IMR-90 (cell line): ENCODE results near the gene SPOUT1. TPM values are rescaled to one million over a fixed set of nuclear protein-coding genes. Genes with fewer than 3 reads are reported as not detected.

Experiments used
- ATAC-seq: fragments of 200-7000 bp; cut with Tn5 transposase; 2 replicates; pipeline ENCODE4 v1.9.1; 2020; ENCODE audit warnings: low read depth, mild to moderate bottlenecking, moderate library complexity
- BruUV-seq: library from RNA; stranded (reverse); fragments of 400-500 nt; replicated peaks from 2 replicates; lab custom pipeline; 2021; lab: Mats Ljungman, UMichigan
- CTCF ChIA-PET: fragments of 300-600 bp; formaldehyde crosslinking; extraction: SDS; loops from one replicate; lab custom pipeline; 2021; ENCODE audit warnings: antibody characterized with exemption; lab: Yijun Ruan, JAX
- POLR2A ChIA-PET: fragments of 300-600 bp; sonication (Branson Sonifier 250); formaldehyde crosslinking; loops from one replicate; lab custom pipeline; 2022; ENCODE audit warnings: antibody characterized with exemption; ENCODE audit not compliant: unreplicated experiment; lab: Charles Lee
- DNase-seq: peaks from one replicate; pipeline ENCODE4 v3.0.0; 2013
- H2AFZ ChIP-seq: replicated peaks from 2 replicates; pipeline ENCODE3; 2013; ENCODE audit warnings: low read length, mild to moderate bottlenecking; ENCODE audit not compliant: poor library complexity
- H2AK5ac ChIP-seq: 2 replicates; pipeline ENCODE4 v1.6.1; 2013; ENCODE audit warnings: low read depth, low read length, inconsistent platforms
- H2AK9ac ChIP-seq: replicated peaks from 2 replicates; pipeline ENCODE3; 2013; ENCODE audit warnings: mild to moderate bottlenecking, low read depth, low read length, moderate library complexity; ENCODE audit not compliant: poor library complexity
- H2BK120ac ChIP-seq: 2 replicates; pipeline ENCODE4 v1.6.1; 2013; ENCODE audit warnings: low read depth, low read length, inconsistent platforms
- H2BK15ac ChIP-seq: 3 replicates; pipeline ENCODE4 v1.6.1; 2013; ENCODE audit warnings: low read depth, low read length, inconsistent platforms
- H2BK20ac ChIP-seq: 2 replicates; pipeline ENCODE4 v1.6.1; 2013; ENCODE audit warnings: low read depth, mild to moderate bottlenecking, inconsistent platforms, low read length, moderate library complexity
- H2BK5ac ChIP-seq: 2 replicates; pipeline ENCODE4 v1.6.1; 2013; ENCODE audit warnings: mild to moderate bottlenecking, low read depth, low read length, inconsistent platforms; ENCODE audit not compliant: poor library complexity, severe bottlenecking
- H3K14ac ChIP-seq: replicated peaks from 2 replicates; pipeline ENCODE4 v1.6.1; 2013; ENCODE audit warnings: low read depth, low read length, inconsistent platforms
- H3K18ac ChIP-seq: 2 replicates; pipeline ENCODE4 v1.6.1; 2013; ENCODE audit warnings: low read depth, low read length, control low read depth
- H3K23ac ChIP-seq: 2 replicates; pipeline ENCODE4 v1.6.1; 2013; ENCODE audit warnings: low read depth, low read length, inconsistent platforms
- H3K27ac ChIP-seq: 2 replicates; pipeline ENCODE4 v1.5.1; 2013; ENCODE audit warnings: mild to moderate bottlenecking, control low read depth, low read length; ENCODE audit not compliant: insufficient read depth
- H3K27me3 ChIP-seq: 2 replicates; pipeline ENCODE4 v1.6.1; 2013; ENCODE audit warnings: low read length; ENCODE audit not compliant: control insufficient read depth, insufficient read depth
- H3K36me3 ChIP-seq: 2 replicates; pipeline ENCODE4 v1.6.1; 2013; ENCODE audit warnings: low read length, mixed read lengths; ENCODE audit not compliant: control insufficient read depth, insufficient read depth
- H3K4ac ChIP-seq: 2 replicates; pipeline ENCODE4 v1.6.1; 2013; ENCODE audit warnings: low read depth, low read length, inconsistent platforms
- H3K4me1 ChIP-seq: 2 replicates; pipeline ENCODE4 v1.6.1; 2013; ENCODE audit warnings: low read length, mixed read lengths; ENCODE audit not compliant: control insufficient read depth, insufficient read depth
- H3K4me2 ChIP-seq: 2 replicates; pipeline ENCODE4 v1.6.1; 2013; ENCODE audit warnings: low read depth, mild to moderate bottlenecking, control low read depth, low read length, moderate library complexity
- H3K4me3 ChIP-seq: 2 replicates; pipeline ENCODE4 v1.5.1; 2013; ENCODE audit warnings: low read depth, mild to moderate bottlenecking, control low read depth, low read length, moderate library complexity; ENCODE audit not compliant: insufficient read depth
- H3K56ac ChIP-seq: 2 replicates; pipeline ENCODE4 v1.6.1; 2013; ENCODE audit warnings: low read length, inconsistent platforms; ENCODE audit not compliant: insufficient read depth; ENCODE audit errors: extremely low read depth
- H3K79me1 ChIP-seq, 2 experiments: 2 replicates each; pipeline ENCODE4 v1.6.1; 2013; ENCODE audit warnings: low read length in 2 of 2, inconsistent platforms in 1 of 2, low read depth in 1 of 2
- H3K9ac ChIP-seq: 2 replicates; pipeline ENCODE4 v1.6.1; 2013; ENCODE audit warnings: low read depth, low read length, control low read depth
- H3K9me1 ChIP-seq: 2 replicates; pipeline ENCODE4 v1.6.1; 2013; ENCODE audit warnings: low read length, inconsistent platforms; ENCODE audit not compliant: insufficient read depth
- H3K9me3 ChIP-seq: 2 replicates; pipeline ENCODE4 v1.6.1; 2013; ENCODE audit warnings: low read length; ENCODE audit not compliant: control insufficient read depth, insufficient read depth
- H4K20me1 ChIP-seq: 2 replicates; pipeline ENCODE4 v1.6.1; 2013; ENCODE audit warnings: low read length, inconsistent platforms; ENCODE audit not compliant: insufficient read depth
- H4K5ac ChIP-seq: 2 replicates; pipeline ENCODE4 v1.6.1; 2013; ENCODE audit warnings: mild to moderate bottlenecking, low read depth, low read length, control low read depth
- H4K8ac ChIP-seq, 2 experiments: 2 replicates each; pipeline ENCODE4 v1.6.1; 2013; ENCODE audit warnings: low read depth in 2 of 2, low read length in 2 of 2, control low read depth in 1 of 2, inconsistent platforms in 1 of 2
- H4K91ac ChIP-seq: 2 replicates; pipeline ENCODE4 v1.6.1; 2013; ENCODE audit warnings: low read depth, low read length, inconsistent platforms; ENCODE audit not compliant: insufficient read depth
- CEBPB ChIP-seq: IDR thresholded peaks from 2 replicates; pipeline ENCODE4 v1.6.1; 2012; ENCODE audit warnings: low read depth, low read length, improper control_type of control experiment
- CHD1 ChIP-seq: IDR thresholded peaks from 2 replicates; pipeline ENCODE4 v1.6.1; 2012; ENCODE audit warnings: low read depth, low read length, improper control_type of control experiment
- MAFK ChIP-seq: IDR thresholded peaks from 2 replicates; pipeline ENCODE4 v1.6.1; 2012; ENCODE audit warnings: low read depth, low read length, improper control_type of control experiment
- MAZ ChIP-seq: IDR thresholded peaks from 2 replicates; pipeline ENCODE4 v1.6.1; 2012; ENCODE audit warnings: low read depth, mild to moderate bottlenecking, low read length, improper control_type of control experiment, moderate library complexity, borderline replicate concordance
- POLR2A ChIP-seq: IDR thresholded peaks from 2 replicates; pipeline ENCODE4 v1.6.1; 2012; ENCODE audit warnings: mild to moderate bottlenecking, low read depth, low read length
- SMC3 ChIP-seq: fragments of 150-350 bp; IDR thresholded peaks from 2 replicates; pipeline ENCODE4 v1.6.1; 2016; ENCODE audit warnings: low read depth, mild to moderate bottlenecking, antibody characterized with exemption, low read length, moderate library complexity
- WGBS, 2 experiments: methylation state at CpG; one replicate each; pipeline versions ENCODE4 v1.1.5 to v1.1.7; 2013; ENCODE audit warnings: missing lambda C conversion rate in 2 of 2; ENCODE audit not compliant: insufficient read length in 1 of 2; ENCODE audit errors: extremely low coverage in 2 of 2; 5-methylcytosine and 5-hydroxymethylcytosine counted together
- dilution Hi-C: fragments of 300-500 bp; cut with HindIII; formaldehyde crosslinking; loops from one replicate; pipeline ENCODE4 v1.14.3; 2018; ENCODE audit warnings: low sequenced_read_pairs; ENCODE audit not compliant: unreplicated experiment
- in situ Hi-C: fragments of 300-500 bp; cut with MboI; formaldehyde crosslinking; loops from 3 replicates; pipeline ENCODE4 v1.14.3; 2019; ENCODE audit warnings: low sequenced_read_pairs, inconsistent platforms, mixed read lengths
- intact Hi-C: fragments of 100-400 bp; cut with micrococcal nuclease; formaldehyde crosslinking; loops from 2 replicates; pipeline ENCODE4 v1.10.0; 2022
- polyA plus RNA-seq, 3 experiments: library from polyadenylated mRNA; depleted of rRNA; stranded (reverse); fragments of >200 nt; gene quantifications; 2 replicates each; pipeline ENCODE4 v1.2.3, GENCODE V29; 2012; ENCODE audit warnings: low replicate concordance in 1 of 3
- total RNA-seq: library from RNA; depleted of rRNA; stranded (reverse); fragments of >200 nt; gene quantifications from 2 replicates; pipeline ENCODE4 v1.2.3, GENCODE V29; 2012
- TF ChIP-seq, protein P1 (sequence below): fragments of 150-350 bp; IDR thresholded peaks from 2 replicates; pipeline ENCODE4 v1.6.1; 2017; ENCODE audit warnings: mild to moderate bottlenecking, antibody characterized with exemption, low read length, low read depth

Gene SPOUT1
- total and polyA plus RNA-seq, 2 of the 4 experiments (the other 2 are of a cell fraction): 17.9 to 27.8 TPM

DNA sequence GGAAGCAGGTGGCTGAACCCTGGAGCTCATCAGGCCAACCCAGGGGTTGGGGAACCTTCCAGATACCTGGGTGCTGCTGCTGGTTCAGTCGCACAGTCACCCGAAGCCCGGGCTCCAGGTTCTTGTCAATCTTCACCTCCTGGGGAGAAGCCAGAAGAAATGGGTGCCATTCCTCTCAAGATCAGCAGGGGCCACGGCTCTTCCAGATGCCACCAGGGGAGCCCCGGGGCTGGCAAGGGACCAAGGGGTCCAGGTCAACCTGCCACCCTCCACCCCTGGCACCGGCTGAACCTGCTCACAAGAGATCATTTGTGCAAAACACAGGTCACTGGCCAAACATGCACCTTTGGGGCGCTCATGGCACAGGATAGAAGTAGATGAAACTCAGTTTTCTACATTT is 4.7 kb downstream of the SPOUT1 start:
- Histone ChIP-seq H3K9ac (no peak overlapping the region), H3K9me3 (no peaks in the 10 kb centered on the region), H3K56ac (no peak overlapping the region), H3K4me1 (peaks cover 5% of the 10 kb centered on the region; the same call in 1 of the 2 replicates), H3K9me1 (peaks cover 2% of the 10 kb centered on the region; the same call in 1 of the 2 replicates), H3K14ac (no peak overlapping the region), H4K5ac (no peak overlapping the region), H3K4ac (no peak overlapping the region), H2BK5ac (no peak overlapping the region), H4K8ac (no peak overlapping the region), H2AK5ac (no peak overlapping the region), H2BK120ac (no peak overlapping the region), H3K23ac (no peak overlapping the region), H3K36me3 (peaks cover 47% of the 10 kb centered on the region), H2BK20ac (no peak overlapping the region), H4K20me1 (peaks cover 8% of the 10 kb centered on the region), H3K79me1 (peaks cover 23 to 27% of the 10 kb centered on the region in 2 experiments), H2BK15ac (no peak overlapping the region), H2AK9ac (no peak overlapping the region), H3K18ac (no peak overlapping the region), H3K4me3 (no peak overlapping the region), H2AFZ (no peak overlapping the region), H3K4me2 (no peak overlapping the region), H4K91ac (no peak overlapping the region), H3K27me3 (no peaks in the 10 kb centered on the region), H3K27ac (no peak overlapping the region)
- TF ChIP-seq SMC3 (no peak), CEBPB (no peak), MAZ (no peak), MAFK (no peak), POLR2A (no peak), CHD1 (no peak)
- TF ChIP-seq, protein P1, sequence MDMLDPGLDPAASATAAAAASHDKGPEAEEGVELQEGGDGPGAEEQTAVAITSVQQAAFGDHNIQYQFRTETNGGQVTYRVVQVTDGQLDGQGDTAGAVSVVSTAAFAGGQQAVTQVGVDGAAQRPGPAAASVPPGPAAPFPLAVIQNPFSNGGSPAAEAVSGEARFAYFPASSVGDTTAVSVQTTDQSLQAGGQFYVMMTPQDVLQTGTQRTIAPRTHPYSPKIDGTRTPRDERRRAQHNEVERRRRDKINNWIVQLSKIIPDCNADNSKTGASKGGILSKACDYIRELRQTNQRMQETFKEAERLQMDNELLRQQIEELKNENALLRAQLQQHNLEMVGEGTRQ: no peak
- ATAC-seq (no peak), DNase-seq (no peak)
- 86% methylated on average over 5 of the region's 7 CpGs; no CpG with 5 or more reads in 1 of the 2 experiments for WGBS, 2 experiments
- intact Hi-C loops (no loop called here), dilution Hi-C loops (no loop called here), in situ Hi-C loops (no loop called here)
- no TSS peak for BruUV-seq
- ChIA-PET POLR2A (interaction anchor here (0.5 kb wide), 1 partner anchor 8 kb away, joined by 3 read pairs; no protein-coding TSS in a partner anchor), CTCF (no interaction called here)
